Esophagus muscularis mucosa (tissue), 4 donors: ENCODE measurements around the gene MTG1. TPM values are rescaled to one million over a fixed set of nuclear protein-coding genes. Genes with fewer than 3 reads are reported as not detected.
"Not testable (repeated sequence)": the region's sequence is repeated elsewhere in the genome, so short reads cannot be mapped to it uniquely, and the experiment has no call there.

Experiments
- DNase-seq: peaks from one replicate; pipeline ENCODE4 v3.0.0-alpha.2; 2017; ENCODE audit errors: extremely low spot score
- H3K27ac ChIP-seq, 4 donors: fragments of 200-600 bp; sonication (generic); replicated peaks in 1 of 4; 1 replicate in 3 of 4; 2 replicates in 1 of 4; pipeline ENCODE4 v1.5.1; 2016 to 2019; ENCODE audit warnings: mild to moderate bottlenecking in 1 of 4
- H3K27me3 ChIP-seq, 4 donors: fragments of 200-600 bp; sonication (generic); one replicate each; pipeline versions ENCODE4 v1.5.1 to v1.6.0; 2016 to 2019
- H3K36me3 ChIP-seq, 4 donors: fragments of 200-600 bp; sonication (generic); one replicate each; pipeline ENCODE4 v1.5.1; 2016 to 2019
- H3K4me1 ChIP-seq, 4 donors: fragments of 200-600 bp; sonication (generic); one replicate each; pipeline ENCODE4 v1.5.1; 2016 to 2019
- H3K4me3 ChIP-seq, 4 donors: fragments of 200-600 bp; sonication (generic); 1 replicate in 2 of 4; 2 replicates in 2 of 4; pipeline ENCODE4 v1.5.1; 2016 to 2019; ENCODE audit warnings: mild to moderate bottlenecking in 4 of 4, moderate library complexity in 1 of 4
- H3K9me3 ChIP-seq, 4 donors: fragments of 200-600 bp; sonication (generic); 1 replicate in 3 of 4; 2 replicates in 1 of 4; pipeline ENCODE4 v1.5.1; 2016 to 2019
- CTCF ChIP-seq, 3 experiments: fragments of 200-600 bp in 2 of 3; fragments of 450-650 bp in 1 of 3; sonication (generic) in 2 of 3; IDR thresholded peaks; one replicate each; pipeline ENCODE4 v1.5.1; 2017 to 2019; ENCODE audit warnings: antibody characterized with exemption in 3 of 3, mild to moderate bottlenecking in 2 of 3, moderate library complexity in 1 of 3
- EP300 ChIP-seq: sonication (generic); formaldehyde crosslinking; IDR thresholded peaks from one replicate; pipeline ENCODE4 v1.6.1; 2017; ENCODE audit warnings: antibody characterized with exemption
- POLR2A ChIP-seq: fragments of 450-650 bp; IDR thresholded peaks from one replicate; pipeline ENCODE4 v1.6.1; 2017; ENCODE audit warnings: antibody characterized with exemption, moderate library complexity, mild to moderate bottlenecking, low read depth
- POLR2AphosphoS5 ChIP-seq, 2 donors: sonication (generic); formaldehyde crosslinking; IDR thresholded peaks; one replicate each; pipeline ENCODE4 v1.6.1; 2017; ENCODE audit warnings: antibody characterized with exemption in 2 of 2
- WGBS: methylation state at CpG from one replicate; pipeline ENCODE4 v1.1.5; 2018; 5-methylcytosine and 5-hydroxymethylcytosine counted together
- intact Hi-C: fragments of 100-400 bp; cut with DNase I; formaldehyde crosslinking; loops from one replicate; pipeline ENCODE4 v1.15.1; 2023
- total RNA-seq, 4 donors: library from RNA; depleted of rRNA; stranded (reverse); fragments of >200 nt; gene quantifications; one replicate each; pipeline versions ENCODE4 v1.1.0 to v1.2.1, GENCODE V29; 2016

The MTG1 gene
- total RNA-seq, 4 donors from 2014 or later = 12.6 to 23.6 (median 15.9) TPM

- no peak for TF ChIP-seq POLR2AphosphoS5 (IDR thresholded peaks at IDR 0.05)
- TF ChIP-seq POLR2A = no peak
- TF ChIP-seq CTCF (IDR thresholded peaks at IDR 0.05) = no peak
- no peak for TF ChIP-seq EP300
- DNase-seq = no peak
- Histone ChIP-seq H3K27ac (no peak overlapping the region), H3K36me3 (peaks cover 48 to 96% (median 85%) of the 10 kb centered on the region in 4 donors), H3K9me3 (no peaks in the 10 kb centered on the region), H3K27me3 (no peaks in the 10 kb centered on the region), H3K4me1 (peaks cover 0 to 3% (median 0%) of the 10 kb centered on the region in 4 donors), H3K4me3 (no peak overlapping the region)
- WGBS = 91% methylated on average over 12 of the region's 17 CpGs
- intact Hi-C loops = no loop called here
Observed at GRCh38 chr10:133366130-133366478, 27.9 kb upstream of the MTG1 start.

- DNase-seq = no peak
- intact Hi-C loops = no loop called here
- Histone ChIP-seq H3K27me3 (no peaks in the 10 kb centered on the region), H3K27ac (no peak overlapping the region), H3K9me3 (no peaks in the 10 kb centered on the region), H3K36me3 (peaks cover 48 to 96% (median 86%) of the 10 kb centered on the region in 4 donors), H3K4me1 (peaks cover 0 to 5% (median 2%) of the 10 kb centered on the region in 4 donors), H3K4me3 (no peak overlapping the region)
- 100% methylated on average over 4 of the region's 13 CpGs for WGBS
- TF ChIP-seq POLR2A (no peak), POLR2AphosphoS5 (IDR thresholded peaks at IDR 0.05) (no peak), CTCF (IDR thresholded peaks at IDR 0.05) (no peak), EP300 (no peak)
Observed at GRCh38 chr10:133366751-133367150, 27.2 kb upstream of the MTG1 start.

GRCh38 chr10:133367461-133367860 lies 26.5 kb upstream of the MTG1 start:
- Histone ChIP-seq H3K4me1 (peaks cover 7 to 12% (median 7%) of the 10 kb centered on the region in 4 donors), H3K36me3 (peaks cover 48 to 89% (median 79%) of the 10 kb centered on the region in 4 donors)
- intact Hi-C loops, H3K9me3 ChIP-seq, H3K27me3 ChIP-seq, H3K27ac ChIP-seq, H3K4me3 ChIP-seq, DNase-seq: not testable (repeated sequence)
- WGBS = no CpG with 5 or more reads among the region's 7 CpGs

- Histone ChIP-seq H3K36me3 (peaks cover 48 to 82% (median 73%) of the 10 kb centered on the region in 4 donors), H3K27ac (no peak overlapping the region), H3K27me3 (no peaks in the 10 kb centered on the region), H3K4me3 (no peak overlapping the region), H3K4me1 (peaks cover 9 to 15% (median 10%) of the 10 kb centered on the region in 4 donors), H3K9me3 (no peaks in the 10 kb centered on the region)
- WGBS = 93% methylated on average over 5 of the region's 7 CpGs
- intact Hi-C loops = no loop called here
- no peak for DNase-seq
- no peak for TF ChIP-seq CTCF (IDR thresholded peaks at IDR 0.05)
- no peak for TF ChIP-seq POLR2AphosphoS5 (IDR thresholded peaks at IDR 0.05)
- TF ChIP-seq POLR2A = no peak
- TF ChIP-seq EP300 = no peak
Observed at GRCh38 chr10:133368153-133368552, 25.8 kb upstream of the MTG1 start.

- Histone ChIP-seq H3K4me3 (no peak overlapping the region), H3K36me3 (peaks cover 39 to 61% (median 53%) of the 10 kb centered on the region in 4 donors), H3K4me1 (peaks cover 12 to 25% (median 18%) of the 10 kb centered on the region in 4 donors), H3K27ac (no peak overlapping the region), H3K9me3 (no peaks in the 10 kb centered on the region), H3K27me3 (no peaks in the 10 kb centered on the region)
- no peak for DNase-seq
- 94% methylated on average over 24 of the region's 24 CpGs for WGBS
- TF ChIP-seq POLR2A (no peak), POLR2AphosphoS5 (IDR thresholded peaks at IDR 0.05) (no peak)
- intact Hi-C loops = loop anchor here (5.0 kb wide), 1 partner anchor 43 kb away; no protein-coding TSS in a partner anchor
Observed at GRCh38 chr10:133370030-133370786, 23.7 kb upstream of the MTG1 start.
